Peyer's patch (tissue), 4 donors: Measurements from ENCODE around the gene BTBD8. TPM values are rescaled to one million over a fixed set of nuclear protein-coding genes. Genes with fewer than 3 reads are reported as not detected.

Source experiments
- DNase-seq, 3 donors: peaks; one replicate each; pipeline ENCODE4 v3.0.0-alpha.2; 2017 to 2019
- H3K27ac ChIP-seq, 4 donors: fragments of 200-600 bp; sonication (generic); one replicate each; pipeline ENCODE4 v1.5.1; 2016 to 2019
- H3K27me3 ChIP-seq, 2 donors: fragments of 200-600 bp; sonication (generic); one replicate each; pipeline ENCODE4 v1.5.1; 2019
- H3K36me3 ChIP-seq, 3 donors: fragments of 200-600 bp; sonication (generic); one replicate each; pipeline ENCODE4 v1.5.1; 2016 to 2019
- H3K4me1 ChIP-seq, 4 donors: fragments of 200-600 bp; sonication (generic); one replicate each; pipeline ENCODE4 v1.5.1; 2016 to 2019
- H3K4me3 ChIP-seq, 4 donors: fragments of 200-600 bp; sonication (generic); 1 replicate in 3 of 4; 2 replicates in 1 of 4; pipeline ENCODE4 v1.5.1; 2016 to 2019; ENCODE audit warnings: mild to moderate bottlenecking in 1 of 4
- H3K9me3 ChIP-seq, 4 donors: fragments of 200-600 bp; sonication (generic); one replicate each; pipeline ENCODE4 v1.5.1; 2016 to 2019; ENCODE audit warnings: mild to moderate bottlenecking in 1 of 4
- CTCF ChIP-seq, 6 experiments: fragments of 450-650 bp in 4 of 6; fragments of 200-600 bp in 2 of 6; sonication (generic) in 1 of 6; IDR thresholded peaks; one replicate each; pipeline ENCODE4 v1.5.1; 2017 to 2019; ENCODE audit warnings: antibody characterized with exemption in 6 of 6, mild to moderate bottlenecking in 3 of 6, moderate library complexity in 1 of 6
- POLR2A ChIP-seq, 2 donors: fragments of 450-650 bp; IDR thresholded peaks; one replicate each; pipeline ENCODE4 v1.5.1; 2017; ENCODE audit warnings: antibody characterized with exemption in 2 of 2, mild to moderate bottlenecking in 2 of 2, moderate library complexity in 2 of 2
- total RNA-seq, 4 donors: library from RNA; depleted of rRNA; stranded (reverse); fragments of >200 nt; gene quantifications; one replicate each; pipeline ENCODE4 v1.1.0, GENCODE V29; 2016

BTBD8 gene
- total RNA-seq, 4 donors from 2014 or later = 2.5 to 11.6 (median 4.5) TPM

- Histone ChIP-seq H3K27ac (no peak within 1 kb of the TSS), H3K9me3 (no peaks in the 10 kb centered on the region), H3K27me3 (no peaks in the 10 kb centered on the region), H3K36me3 (no peaks in the 10 kb centered on the region), H3K4me1 (no peaks in the 10 kb centered on the region), H3K4me3 (no peak within 1 kb of the TSS)
- no peak for DNase-seq
- no peak for TF ChIP-seq POLR2A (IDR thresholded peaks at IDR 0.05)
- TF ChIP-seq CTCF (IDR thresholded peaks at IDR 0.05) = no peak
These were observed 137.6 kb downstream of the BTBD8 start, which contains the start of gene C1orf146 for GRCh38 chr1:92217721-92218120. Gene C1orf146, plus strand, starts transcription at chr1:92217915. Its CDS starts 13,506 bp downstream, at chr1:92231421.

- H3K27me3 ChIP-seq = no peaks in the 10 kb centered on the region
- TF ChIP-seq POLR2A (IDR thresholded peaks at IDR 0.05) (no peak), CTCF (IDR thresholded peaks at IDR 0.05) (no peak)
- H3K4me3 ChIP-seq = no peak overlapping the region
- H3K27ac ChIP-seq = no peak overlapping the region
- H3K9me3 ChIP-seq = no peaks in the 10 kb centered on the region
- H3K4me1 ChIP-seq = no peaks in the 10 kb centered on the region
- DNase-seq = no peak
- H3K36me3 ChIP-seq = no peaks in the 10 kb centered on the region
These were observed 138.4 kb downstream of the BTBD8 start for GRCh38 chr1:92218559-92218958.

- Histone ChIP-seq H3K4me3 (no peak overlapping the region), H3K27me3 (no peaks in the 10 kb centered on the region), H3K4me1 (no peaks in the 10 kb centered on the region), H3K36me3 (no peaks in the 10 kb centered on the region), H3K27ac (no peak overlapping the region), H3K9me3 (no peaks in the 10 kb centered on the region)
- DNase-seq = no peak
- TF ChIP-seq POLR2A (IDR thresholded peaks at IDR 0.05) (no peak), CTCF (IDR thresholded peaks at IDR 0.05) (no peak)
These were observed 138.9 kb downstream of the BTBD8 start for GRCh38 chr1:92219028-92219427.

GRCh38 chr1:92228401-92228800 lies 148.3 kb downstream of the BTBD8 start:
- Histone ChIP-seq H3K4me3 (no peak overlapping the region), H3K9me3 (no peaks in the 10 kb centered on the region), H3K36me3 (no peaks in the 10 kb centered on the region), H3K4me1 (no peaks in the 10 kb centered on the region), H3K27ac (no peak overlapping the region), H3K27me3 (no peaks in the 10 kb centered on the region)
- no peak for DNase-seq
- TF ChIP-seq POLR2A (IDR thresholded peaks at IDR 0.05) (no peak), CTCF (IDR thresholded peaks at IDR 0.05) (no peak)

- H3K4me3 ChIP-seq = no peak overlapping the region
- no peaks in the 10 kb centered on the region for H3K9me3 ChIP-seq
- no peak overlapping the region for H3K27ac ChIP-seq
- no peak for TF ChIP-seq CTCF (IDR thresholded peaks at IDR 0.05)
- no peak for TF ChIP-seq POLR2A (IDR thresholded peaks at IDR 0.05)
- H3K4me1 ChIP-seq = no peaks in the 10 kb centered on the region
- no peak for DNase-seq
- H3K36me3 ChIP-seq = no peaks in the 10 kb centered on the region
- no peaks in the 10 kb centered on the region for H3K27me3 ChIP-seq
These were observed 150.6 kb downstream of the BTBD8 start for GRCh38 chr1:92230736-92231135.

Other genes starting within 250 kb of the BTBD8 start
- 10 to 100 TPM; 16.3 to 90.0 (median 54.7) TPM for gene TGFBR3, start 194.2 kb upstream of the BTBD8 start, total RNA-seq
- gene BRDT, start 130.9 kb upstream of the BTBD8 start, total RNA-seq = not detected
- gene EPHX4, start 50.4 kb upstream of the BTBD8 start, total RNA-seq = not detected
- not detected for gene SETSIP, start 4.9 kb upstream of the BTBD8 start, total RNA-seq
- not detected for gene C1orf146, start 137.6 kb downstream of the BTBD8 start, total RNA-seq
- 10 to 100 TPM in 1 of 4 donors, 1 to 10 TPM in 3; 1.1 to 19.8 (median 3.8) TPM for gene GLMN, start 218.6 kb downstream of the BTBD8 start, total RNA-seq
- 10 to 100 TPM in 2 of 4 donors, 1 to 10 TPM in 2; 5.8 to 13.0 (median 10.3) TPM for gene RPAP2, start 218.7 kb downstream of the BTBD8 start, total RNA-seq